DLD1 (cell line): ENCODE data around the gene COL5A3.
"Not testable (repeated sequence)": the region's sequence is repeated elsewhere in the genome, so short reads cannot be mapped to it uniquely, and the experiment has no call there.

Experiments
- in situ Hi-C: cut with HindIII; loops from 2 replicates; pipeline ENCODE4 v1.10.0; 2017; ENCODE audit warnings: low sequenced_read_pairs

COL5A3 gene

GRCh38 chr19:9940778-9941177 lies 69.5 kb downstream of the COL5A3 start:
- in situ Hi-C loops = no loop called here

- in situ Hi-C loops = no loop called here
Measured at GRCh38 chr19:9939301-9939913, 70.9 kb downstream of the COL5A3 start.

GRCh38 chr19:9937001-9937411 lies 73.3 kb downstream of the COL5A3 start:
- in situ Hi-C loops = no loop called here

- in situ Hi-C loops = no loop called here
Measured at GRCh38 chr19:9936326-9937000, 73.8 kb downstream of the COL5A3 start, which contains the start of gene OLFM2. OLFM2 (minus strand) TSS chr19:9936515; CDS start chr19:9936366, 149 bp downstream.

- in situ Hi-C loops = no loop called here
Measured at GRCh38 chr19:9935506-9936325, 74.6 kb downstream of the COL5A3 start.

- in situ Hi-C loops = no loop called here
Measured at GRCh38 chr19:9934132-9934950, 76.0 kb downstream of the COL5A3 start.

- in situ Hi-C loops = no loop called here
Measured at GRCh38 chr19:9932835-9933234, 77.5 kb downstream of the COL5A3 start.

GRCh38 chr19:9931629-9932028 lies 78.7 kb downstream of the COL5A3 start:
- in situ Hi-C loops = no loop called here

- in situ Hi-C loops = no loop called here
Measured at GRCh38 chr19:9923440-9923839, 86.9 kb downstream of the COL5A3 start.

GRCh38 chr19:9922782-9923379 lies 87.4 kb downstream of the COL5A3 start:
- in situ Hi-C loops = not testable (repeated sequence)

GRCh38 chr19:9917321-9917720 lies 93.0 kb downstream of the COL5A3 start:
- in situ Hi-C loops = no loop called here

GRCh38 chr19:9916719-9917118 lies 93.6 kb downstream of the COL5A3 start:
- in situ Hi-C loops = no loop called here

GRCh38 chr19:9914315-9915207 lies 95.7 kb downstream of the COL5A3 start:
- in situ Hi-C loops = no loop called here

GRCh38 chr19:9914001-9914314 lies 96.3 kb downstream of the COL5A3 start:
- in situ Hi-C loops = no loop called here

- in situ Hi-C loops = no loop called here
Measured at GRCh38 chr19:9913237-9914000, 96.9 kb downstream of the COL5A3 start.

- in situ Hi-C loops = no loop called here
Measured at GRCh38 chr19:9912551-9913236, 97.6 kb downstream of the COL5A3 start.

- in situ Hi-C loops = no loop called here
Measured at GRCh38 chr19:9911524-9912185, 98.6 kb downstream of the COL5A3 start.

GRCh38 chr19:9910625-9911024 lies 99.7 kb downstream of the COL5A3 start:
- in situ Hi-C loops = no loop called here
